PC-3 (cell line): Measurements from ENCODE around the gene EP400.

Experiments
- EZH2 ChIP-seq: fragments of 300-600 bp; sonication (generic); IDR thresholded peaks from one replicate; pipeline ENCODE4 v1.6.1; 2017; ENCODE audit warnings: antibody characterized with exemption, mild to moderate bottlenecking, low read length; ENCODE audit not compliant: unreplicated experiment
- EZH2phosphoT487 ChIP-seq: fragments of 300-600 bp; sonication (generic); IDR thresholded peaks from 2 replicates; pipeline ENCODE4 v1.6.1; 2018; ENCODE audit warnings: mild to moderate bottlenecking, antibody characterized with exemption, low read length, borderline replicate concordance
- TF ChIP-seq, protein P1 (sequence below): fragments of 300-600 bp; sonication (generic); conservative IDR thresholded peaks from 2 replicates; pipeline ENCODE4 v1.5.1; 2017; ENCODE audit warnings: antibody characterized with exemption, low read depth, mild to moderate bottlenecking, low read length

- TF ChIP-seq, protein P1, sequence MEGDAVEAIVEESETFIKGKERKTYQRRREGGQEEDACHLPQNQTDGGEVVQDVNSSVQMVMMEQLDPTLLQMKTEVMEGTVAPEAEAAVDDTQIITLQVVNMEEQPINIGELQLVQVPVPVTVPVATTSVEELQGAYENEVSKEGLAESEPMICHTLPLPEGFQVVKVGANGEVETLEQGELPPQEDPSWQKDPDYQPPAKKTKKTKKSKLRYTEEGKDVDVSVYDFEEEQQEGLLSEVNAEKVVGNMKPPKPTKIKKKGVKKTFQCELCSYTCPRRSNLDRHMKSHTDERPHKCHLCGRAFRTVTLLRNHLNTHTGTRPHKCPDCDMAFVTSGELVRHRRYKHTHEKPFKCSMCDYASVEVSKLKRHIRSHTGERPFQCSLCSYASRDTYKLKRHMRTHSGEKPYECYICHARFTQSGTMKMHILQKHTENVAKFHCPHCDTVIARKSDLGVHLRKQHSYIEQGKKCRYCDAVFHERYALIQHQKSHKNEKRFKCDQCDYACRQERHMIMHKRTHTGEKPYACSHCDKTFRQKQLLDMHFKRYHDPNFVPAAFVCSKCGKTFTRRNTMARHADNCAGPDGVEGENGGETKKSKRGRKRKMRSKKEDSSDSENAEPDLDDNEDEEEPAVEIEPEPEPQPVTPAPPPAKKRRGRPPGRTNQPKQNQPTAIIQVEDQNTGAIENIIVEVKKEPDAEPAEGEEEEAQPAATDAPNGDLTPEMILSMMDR, result no peak
- no peak for TF ChIP-seq EZH2
- TF ChIP-seq EZH2phosphoT487, result no peak
Observed at GRCh38 chr12:131919051-131919347, 30.7 kb upstream of the EP400 start.
